Neural crest cell (in vitro differentiated cells): ENCODE results near the gene CAPN11. TPM values are rescaled to one million over a fixed set of nuclear protein-coding genes. Genes with fewer than 3 reads are reported as not detected.

Source experiments
- DNase-seq: peaks from one replicate; pipeline ENCODE4 v3.0.0; 2021; ENCODE audit warnings: low read depth, mixed read lengths, low spot score
- H3K27ac Mint-ChIP-seq: one replicate; pipeline ENCODE4 v1.8.0; 2021; ENCODE audit warnings: mild to moderate bottlenecking, mixed read lengths; ENCODE audit not compliant: unreplicated experiment
- H3K27me3 Mint-ChIP-seq: 2 replicates; pipeline ENCODE4 v1.8.0; 2021; ENCODE audit warnings: low read depth, mild to moderate bottlenecking, mixed read lengths
- H3K36me3 Mint-ChIP-seq: 2 replicates; pipeline ENCODE4 v1.8.0; 2021; ENCODE audit warnings: low read depth, mild to moderate bottlenecking, mixed read lengths
- H3K4me1 Mint-ChIP-seq: 2 replicates; pipeline ENCODE4 v1.8.0; 2021; ENCODE audit warnings: mixed read lengths
- H3K4me3 Mint-ChIP-seq: one replicate; pipeline ENCODE4 v1.8.0; 2021; ENCODE audit warnings: mild to moderate bottlenecking, mixed read lengths
- H3K9me3 Mint-ChIP-seq: 2 replicates; pipeline ENCODE4 v1.8.0; 2021; ENCODE audit warnings: mixed read lengths
- total RNA-seq: library from RNA; stranded (reverse); gene quantifications from 2 replicates; pipeline ENCODE4 v1.2.1, GENCODE V29; 2021
- TF ChIP-seq, protein P1 (sequence below): fragments of 200-600 bp; sonication (generic); conservative IDR thresholded peaks from 2 replicates; pipeline ENCODE4 v1.5.0; 2021; ENCODE audit warnings: antibody characterized with exemption, mild to moderate bottlenecking

The CAPN11 gene
- total RNA-seq, 1 donor from 2014 or later: not detected

DNA sequence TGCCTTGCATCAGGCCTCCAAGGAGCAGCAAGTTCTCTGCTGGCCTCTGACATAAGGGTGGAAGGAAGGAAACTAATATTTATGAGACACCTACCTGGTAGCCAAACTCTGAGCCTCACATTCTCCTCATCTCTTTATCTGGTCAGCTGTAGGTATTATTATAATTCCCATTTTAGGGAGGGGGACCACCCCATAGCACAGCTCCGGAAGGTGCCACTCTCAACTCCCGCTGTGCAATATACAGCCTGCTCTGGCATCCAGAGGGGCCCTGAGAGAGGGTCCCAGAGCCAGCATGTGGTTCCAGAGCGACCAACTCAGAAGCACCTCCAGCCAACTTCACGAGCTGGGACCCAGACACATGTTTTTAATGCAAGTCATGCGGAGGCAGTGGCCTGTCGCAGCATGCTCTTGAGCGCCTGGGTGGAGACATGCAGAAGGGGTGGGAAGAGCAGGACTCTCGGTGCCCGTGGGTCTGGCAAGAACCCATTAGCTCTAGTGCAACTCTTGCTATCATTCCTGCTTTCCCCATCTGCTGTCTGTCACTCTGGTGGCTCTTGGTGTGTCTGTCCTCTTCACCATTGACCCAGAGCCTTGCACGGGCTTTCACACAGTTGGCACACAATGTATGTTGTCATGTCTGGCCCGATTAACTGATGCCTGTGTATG is 43.2 kb downstream of the CAPN11 start:
- peaks cover 24% of the 10 kb centered on the region for H3K4me1 Mint-ChIP-seq
- TF ChIP-seq, protein P1, sequence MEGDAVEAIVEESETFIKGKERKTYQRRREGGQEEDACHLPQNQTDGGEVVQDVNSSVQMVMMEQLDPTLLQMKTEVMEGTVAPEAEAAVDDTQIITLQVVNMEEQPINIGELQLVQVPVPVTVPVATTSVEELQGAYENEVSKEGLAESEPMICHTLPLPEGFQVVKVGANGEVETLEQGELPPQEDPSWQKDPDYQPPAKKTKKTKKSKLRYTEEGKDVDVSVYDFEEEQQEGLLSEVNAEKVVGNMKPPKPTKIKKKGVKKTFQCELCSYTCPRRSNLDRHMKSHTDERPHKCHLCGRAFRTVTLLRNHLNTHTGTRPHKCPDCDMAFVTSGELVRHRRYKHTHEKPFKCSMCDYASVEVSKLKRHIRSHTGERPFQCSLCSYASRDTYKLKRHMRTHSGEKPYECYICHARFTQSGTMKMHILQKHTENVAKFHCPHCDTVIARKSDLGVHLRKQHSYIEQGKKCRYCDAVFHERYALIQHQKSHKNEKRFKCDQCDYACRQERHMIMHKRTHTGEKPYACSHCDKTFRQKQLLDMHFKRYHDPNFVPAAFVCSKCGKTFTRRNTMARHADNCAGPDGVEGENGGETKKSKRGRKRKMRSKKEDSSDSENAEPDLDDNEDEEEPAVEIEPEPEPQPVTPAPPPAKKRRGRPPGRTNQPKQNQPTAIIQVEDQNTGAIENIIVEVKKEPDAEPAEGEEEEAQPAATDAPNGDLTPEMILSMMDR: no peak
- no peaks in the 10 kb centered on the region for H3K36me3 Mint-ChIP-seq
- no peak overlapping the region for H3K4me3 Mint-ChIP-seq
- no peaks in the 10 kb centered on the region for H3K9me3 Mint-ChIP-seq
- peaks cover 3% of the 10 kb centered on the region for H3K27me3 Mint-ChIP-seq
- no peak for DNase-seq
- peak overlapping the region; percentile 35 for H3K27ac Mint-ChIP-seq

DNA sequence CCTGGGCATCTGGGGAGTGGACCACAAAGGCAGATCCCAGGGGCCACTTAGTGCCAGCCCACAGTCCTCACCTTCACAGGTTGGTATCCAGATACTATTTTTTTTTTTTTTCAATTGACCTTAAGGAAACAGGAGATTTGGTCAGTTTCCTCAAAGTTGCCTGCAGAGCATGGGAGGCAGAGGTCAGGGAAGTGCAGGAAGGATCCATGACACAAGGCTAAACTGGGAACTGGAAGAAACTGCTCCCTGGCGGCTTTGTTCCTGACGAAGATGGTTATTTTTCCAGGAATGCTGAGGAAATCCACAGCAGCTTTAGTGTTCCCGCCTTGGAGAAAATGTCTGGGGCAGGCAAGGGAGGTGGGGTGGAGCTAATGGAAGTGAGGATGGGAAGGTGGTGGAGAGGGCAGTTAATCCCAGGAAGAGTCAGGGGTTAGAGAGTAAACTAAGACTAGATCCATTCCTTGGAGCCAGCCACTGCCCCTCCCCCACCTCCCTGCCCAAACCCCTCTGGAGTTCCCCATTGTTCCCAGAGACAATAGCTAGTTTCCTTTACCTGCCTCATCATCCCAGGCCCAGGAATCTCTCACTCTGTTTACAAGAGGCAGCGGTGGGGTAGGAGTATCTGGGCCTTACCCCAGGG is 43.8 kb downstream of the CAPN11 start:
- Mint-ChIP-seq H3K4me3 (no peak overlapping the region), H3K9me3 (no peaks in the 10 kb centered on the region), H3K27me3 (peaks cover 3% of the 10 kb centered on the region), H3K4me1 (peaks cover 30% of the 10 kb centered on the region), H3K27ac (peak overlapping the region; percentile 91), H3K36me3 (no peaks in the 10 kb centered on the region)
- no peak for DNase-seq
- TF ChIP-seq, protein P1: no peak

DNA sequence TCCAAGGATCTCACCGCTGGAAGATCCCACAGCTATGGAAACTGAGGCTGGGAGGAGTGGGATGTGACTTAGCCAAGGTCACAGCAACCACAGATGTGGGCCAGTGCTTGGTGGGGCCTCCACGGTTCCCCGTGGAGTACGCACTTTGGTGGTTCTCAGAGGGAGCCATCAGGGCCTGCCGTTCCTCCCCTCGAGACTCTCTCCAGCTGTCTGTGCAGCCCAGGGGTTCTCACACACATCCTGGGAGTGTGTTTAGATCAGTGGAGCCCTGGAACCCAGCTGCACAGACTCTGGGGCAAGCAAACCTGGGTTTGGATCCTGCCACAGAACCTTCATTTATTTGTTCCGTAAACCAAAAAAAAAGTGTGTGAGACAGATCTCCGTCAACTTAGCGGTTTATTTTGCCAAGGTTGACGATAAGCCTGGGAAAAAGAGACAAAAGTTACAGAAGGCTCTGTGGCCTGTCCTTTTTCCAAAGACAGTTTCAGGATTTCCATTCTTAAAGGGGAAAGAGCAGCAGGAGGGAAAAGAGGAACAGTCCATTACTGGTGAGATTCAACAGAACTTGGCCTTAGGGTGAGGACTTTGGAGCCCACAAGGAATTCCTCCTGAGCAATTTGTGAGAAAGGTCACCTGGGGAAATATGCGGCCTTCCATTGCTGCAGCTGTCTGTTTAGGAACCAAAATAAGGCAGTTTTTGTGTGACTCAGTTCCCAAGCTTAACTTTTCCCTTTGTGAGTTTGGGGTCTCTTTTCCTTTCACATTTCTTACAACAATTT is 44.5 kb downstream of the CAPN11 start:
- TF ChIP-seq, protein P1: no peak
- Mint-ChIP-seq H3K9me3 (no peaks in the 10 kb centered on the region), H3K4me1 (peaks cover 31% of the 10 kb centered on the region), H3K4me3 (no peak overlapping the region), H3K27ac (no peak overlapping the region), H3K36me3 (no peaks in the 10 kb centered on the region), H3K27me3 (peaks cover 3% of the 10 kb centered on the region)
- no peak for DNase-seq

DNA sequence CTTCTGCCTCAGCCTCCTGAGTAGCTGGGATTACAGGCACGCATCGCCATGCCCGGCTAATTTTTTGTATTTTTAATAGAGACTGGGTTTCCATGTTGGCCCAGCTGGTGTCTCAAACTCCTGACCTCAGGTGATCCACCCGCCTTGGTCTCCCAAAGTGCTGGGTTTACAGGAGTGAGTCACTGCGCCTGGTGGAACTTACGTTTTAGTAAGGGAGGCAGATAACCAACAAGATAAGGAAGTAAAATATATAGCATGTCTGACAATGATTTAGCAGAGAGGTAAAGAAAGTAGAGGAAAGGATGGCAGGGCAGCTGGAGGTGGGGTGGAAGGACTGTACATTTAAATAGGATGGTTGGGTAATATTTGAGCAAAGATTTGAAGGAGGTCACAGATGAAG is 45.3 kb downstream of the CAPN11 start:
- TF ChIP-seq, protein P1: no peak
- peaks cover 35% of the 10 kb centered on the region for H3K4me1 Mint-ChIP-seq
- DNase-seq: no peak
- no peak overlapping the region for H3K27ac Mint-ChIP-seq
- peaks cover 6% of the 10 kb centered on the region for H3K27me3 Mint-ChIP-seq
- H3K4me3 Mint-ChIP-seq: no peak overlapping the region
- H3K9me3 Mint-ChIP-seq: no peaks in the 10 kb centered on the region
- H3K36me3 Mint-ChIP-seq: no peaks in the 10 kb centered on the region

DNA sequence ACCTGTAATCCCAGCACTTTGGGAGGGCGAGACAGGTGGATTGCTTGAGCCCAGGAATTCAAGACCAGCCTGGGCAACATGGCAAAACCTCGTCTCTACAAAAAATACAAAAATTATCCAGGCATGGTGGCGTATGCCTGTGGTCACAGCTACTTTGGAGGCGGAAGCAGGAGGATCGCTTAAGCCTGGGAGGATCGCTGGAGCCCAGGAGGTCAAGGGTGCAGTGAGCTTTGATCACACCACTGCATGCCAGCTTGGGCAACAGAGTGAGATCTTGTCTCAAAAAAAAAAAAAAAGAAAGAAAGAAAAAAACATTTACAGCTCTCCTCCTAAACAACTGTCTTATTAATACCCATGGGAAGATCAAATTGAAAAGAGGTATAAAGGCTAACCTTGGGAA is 49.3 kb downstream of the CAPN11 start:
- H3K27ac Mint-ChIP-seq: peak overlapping the region; percentile 24
- no peak for DNase-seq

More for the DNA sequence above, 49.3 kb downstream of the CAPN11 start:
- Mint-ChIP-seq H3K4me1 (peaks cover 16% of the 10 kb centered on the region), H3K27me3 (peaks cover 6% of the 10 kb centered on the region), H3K9me3 (no peaks in the 10 kb centered on the region), H3K36me3 (no peaks in the 10 kb centered on the region), H3K4me3 (no peak overlapping the region)
- TF ChIP-seq, protein P1: no peak
